ENCODE data around the gene MMD2. TPM values are rescaled to one million over a fixed set of nuclear protein-coding genes. Genes with fewer than 3 reads are reported as not detected.

Gene MMD2
- total RNA-seq, 2 experiments from 2014 or later, result not detected

DNA sequence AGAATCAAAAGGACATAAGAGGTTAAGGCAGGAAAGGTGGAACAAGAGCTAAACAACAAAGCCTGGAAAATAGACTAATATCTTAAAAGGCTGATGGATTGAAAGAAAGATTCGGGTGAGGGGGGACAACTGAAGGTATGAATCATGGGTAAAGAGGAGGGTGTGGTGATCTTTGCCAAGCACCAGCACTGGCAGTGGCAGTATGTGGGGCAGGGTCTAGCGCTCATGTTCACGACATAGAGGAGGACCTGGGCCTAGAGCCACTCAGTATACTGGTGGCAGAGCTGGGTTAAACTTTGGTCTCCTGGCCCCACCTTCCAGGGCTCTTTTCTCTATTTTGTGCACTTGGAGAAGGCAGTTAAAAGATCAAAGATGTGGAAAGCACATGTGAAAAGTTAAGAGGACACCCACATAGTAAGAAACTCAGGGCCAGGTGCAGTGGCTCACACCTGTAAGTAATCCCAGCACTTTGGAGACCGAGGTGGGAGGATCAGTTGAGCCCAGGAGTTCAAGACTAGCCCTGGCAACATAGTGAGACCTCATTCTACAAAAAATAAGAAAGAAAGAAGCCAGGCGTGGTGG, 40.5 kb upstream of the MMD2 start:
- Mint-ChIP-seq H3K4me3 (no peak overlapping the region), H3K27me3 (no peaks in the 10 kb centered on the region), H3K9me3 (no peaks in the 10 kb centered on the region), H3K4me1 (ENCODE audit: low read depth) (peaks cover 20% of the 10 kb centered on the region), H3K27ac (peak overlapping the region; percentile 74), H3K36me3 (ENCODE audit: low read depth) (peaks cover 46% of the 10 kb centered on the region)
- no peak for ATAC-seq
- TF ChIP-seq, protein P1, sequence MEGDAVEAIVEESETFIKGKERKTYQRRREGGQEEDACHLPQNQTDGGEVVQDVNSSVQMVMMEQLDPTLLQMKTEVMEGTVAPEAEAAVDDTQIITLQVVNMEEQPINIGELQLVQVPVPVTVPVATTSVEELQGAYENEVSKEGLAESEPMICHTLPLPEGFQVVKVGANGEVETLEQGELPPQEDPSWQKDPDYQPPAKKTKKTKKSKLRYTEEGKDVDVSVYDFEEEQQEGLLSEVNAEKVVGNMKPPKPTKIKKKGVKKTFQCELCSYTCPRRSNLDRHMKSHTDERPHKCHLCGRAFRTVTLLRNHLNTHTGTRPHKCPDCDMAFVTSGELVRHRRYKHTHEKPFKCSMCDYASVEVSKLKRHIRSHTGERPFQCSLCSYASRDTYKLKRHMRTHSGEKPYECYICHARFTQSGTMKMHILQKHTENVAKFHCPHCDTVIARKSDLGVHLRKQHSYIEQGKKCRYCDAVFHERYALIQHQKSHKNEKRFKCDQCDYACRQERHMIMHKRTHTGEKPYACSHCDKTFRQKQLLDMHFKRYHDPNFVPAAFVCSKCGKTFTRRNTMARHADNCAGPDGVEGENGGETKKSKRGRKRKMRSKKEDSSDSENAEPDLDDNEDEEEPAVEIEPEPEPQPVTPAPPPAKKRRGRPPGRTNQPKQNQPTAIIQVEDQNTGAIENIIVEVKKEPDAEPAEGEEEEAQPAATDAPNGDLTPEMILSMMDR (IDR thresholded peaks at IDR 0.05), result no peak
- intact Hi-C loops (cut with micrococcal nuclease), result no loop called here
- ChIA-PET CTCF (interaction anchor here (1.3 to 2.3 kb wide), 2 partner anchors 26 kb away, joined by 3 to 10 read pairs; no protein-coding TSS in a partner anchor), POLR2A (no interaction called here)
- no peak for DNase-seq

DNA sequence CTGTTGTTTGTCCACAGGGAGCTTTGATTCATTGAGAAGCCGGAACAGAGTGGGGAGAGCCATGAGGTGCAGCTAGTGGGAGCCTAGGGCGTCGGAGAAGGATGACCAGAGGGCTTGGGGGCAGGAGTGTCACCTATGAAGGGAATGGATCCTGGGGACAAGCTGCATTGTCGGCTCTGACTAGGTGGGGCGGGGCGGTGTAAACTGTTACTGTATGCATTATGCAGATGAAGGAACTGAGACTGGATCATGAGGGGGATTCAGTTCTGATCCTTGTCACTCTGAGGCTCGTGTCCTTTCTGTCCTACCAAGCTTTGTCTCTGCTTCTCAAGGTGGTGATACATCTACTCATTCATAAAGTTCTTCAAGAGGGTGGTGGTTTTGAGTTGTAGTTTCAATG, 39.9 kb upstream of the MMD2 start:
- TF ChIP-seq, protein P1 (IDR thresholded peaks at IDR 0.05), result no peak
- DNase-seq (no peak), ATAC-seq (no peak)
- Mint-ChIP-seq H3K4me3 (no peak overlapping the region), H3K27me3 (no peaks in the 10 kb centered on the region), H3K4me1 (ENCODE audit: low read depth) (peaks cover 19% of the 10 kb centered on the region), H3K9me3 (no peaks in the 10 kb centered on the region), H3K36me3 (ENCODE audit: low read depth) (peaks cover 43% of the 10 kb centered on the region), H3K27ac (peak overlapping the region; percentile 74)
- POLR2A ChIA-PET, result interaction anchor here (0.6 kb wide), 1 partner anchor 350 kb away, joined by 4 read pairs; no protein-coding TSS in a partner anchor
- CTCF ChIA-PET, result interaction anchor here (2.3 kb wide), 1 partner anchor 25 kb away, joined by 10 read pairs; no protein-coding TSS in a partner anchor
- intact Hi-C loops (cut with micrococcal nuclease), result no loop called here

DNA sequence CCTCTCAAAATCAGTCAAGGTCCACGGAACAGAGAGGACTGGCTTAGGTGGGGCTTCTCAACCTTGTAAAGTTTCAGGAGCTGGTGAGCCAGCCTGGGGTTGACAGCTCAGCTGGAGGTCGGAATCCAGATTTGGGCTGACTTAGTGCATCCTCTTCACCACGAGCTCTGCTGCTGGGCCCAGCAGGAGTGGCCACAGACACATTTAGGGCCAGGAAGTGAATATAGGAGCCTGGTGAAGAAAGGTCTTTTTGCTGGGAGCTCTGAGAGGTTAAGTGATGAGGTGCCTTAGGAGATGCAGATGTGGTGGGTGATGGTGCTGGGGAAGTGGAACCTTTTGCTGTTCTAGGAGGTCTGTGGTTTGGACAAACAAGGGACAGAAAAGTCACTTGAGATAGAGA, 39.3 kb upstream of the MMD2 start:
- Mint-ChIP-seq H3K9me3 (no peaks in the 10 kb centered on the region), H3K4me1 (ENCODE audit: low read depth) (peaks cover 18% of the 10 kb centered on the region), H3K27me3 (no peaks in the 10 kb centered on the region), H3K36me3 (ENCODE audit: low read depth) (peaks cover 42% of the 10 kb centered on the region), H3K4me3 (no peak overlapping the region), H3K27ac (no peak overlapping the region)
- intact Hi-C loops (cut with micrococcal nuclease), result no loop called here
- POLR2A ChIA-PET, result interaction anchor here (0.6 kb wide), 1 partner anchor 349 kb away, joined by 4 read pairs; no protein-coding TSS in a partner anchor
- no peak for ATAC-seq
- TF ChIP-seq, protein P1 (IDR thresholded peaks at IDR 0.05), result no peak
- no peak for DNase-seq
- CTCF ChIA-PET, result interaction anchor here (2.3 kb wide), 1 partner anchor 24 kb away, joined by 10 read pairs; no protein-coding TSS in a partner anchor

DNA sequence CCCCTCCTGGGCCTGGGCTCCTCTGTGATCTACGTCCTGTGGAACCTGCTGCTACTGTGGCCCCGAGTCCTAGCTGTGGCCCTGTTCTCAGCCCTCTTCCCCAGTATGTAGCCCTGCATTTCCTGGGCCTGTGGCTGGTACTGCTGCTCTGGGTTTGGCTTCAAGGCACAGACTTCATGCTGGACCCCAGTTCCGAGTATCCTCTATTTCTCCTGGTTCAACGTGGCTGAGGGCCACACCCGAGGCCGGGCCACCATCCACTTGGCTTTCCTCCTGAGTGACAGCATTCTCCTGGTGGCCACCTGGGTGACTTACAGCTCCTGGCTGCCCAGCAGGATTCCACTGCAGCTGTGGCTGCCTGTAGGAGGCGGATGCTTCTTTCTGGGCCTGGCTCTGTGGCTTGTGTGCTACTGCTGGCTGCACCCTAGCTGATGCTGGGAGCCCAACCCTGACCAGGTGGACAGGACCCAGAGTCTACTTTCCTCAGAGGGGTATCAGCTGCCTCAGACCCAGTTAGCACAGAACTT, 37.8 kb upstream of the MMD2 start:
- peaks cover 18% of the 10 kb centered on the region for H3K4me1 Mint-ChIP-seq (ENCODE audit: low read depth)

More for the DNA sequence above, 37.8 kb upstream of the MMD2 start:
- no peak for ATAC-seq
- Mint-ChIP-seq H3K9me3 (no peaks in the 10 kb centered on the region), H3K4me3 (no peak overlapping the region), H3K36me3 (ENCODE audit: low read depth) (peaks cover 37% of the 10 kb centered on the region), H3K27me3 (no peaks in the 10 kb centered on the region), H3K27ac (no peak overlapping the region)
- ChIA-PET CTCF (no interaction called here), POLR2A (no interaction called here)
- intact Hi-C loops (cut with micrococcal nuclease), result no loop called here
- DNase-seq, result no peak
- TF ChIP-seq, protein P1 (IDR thresholded peaks at IDR 0.05), result no peak
